ENCODE results near the gene RAB11FIP3.
"Not testable (repeated sequence)": the region's sequence is repeated elsewhere in the genome, so short reads cannot be mapped to it uniquely, and the experiment has no call there.

Gene RAB11FIP3

DNA sequence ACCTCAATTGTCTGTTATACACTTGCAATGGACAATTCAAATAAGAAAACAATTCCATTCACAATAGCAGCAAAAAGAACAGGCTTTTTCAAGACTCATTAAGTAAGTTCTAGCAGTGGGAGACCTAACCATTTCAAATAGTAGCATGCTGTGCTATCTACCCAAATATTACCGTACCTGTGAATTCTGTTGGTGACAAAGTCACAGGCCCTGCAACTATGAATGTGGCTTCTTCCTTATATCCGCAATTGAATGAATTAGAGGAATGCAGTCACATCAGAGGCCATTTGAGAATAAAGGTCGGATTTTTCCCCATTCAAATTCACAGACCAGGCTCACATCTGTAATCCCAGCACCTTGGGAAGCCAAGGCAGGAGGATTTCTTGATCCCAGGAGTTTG, 29.2 kb upstream of the RAB11FIP3 start:
- no peak for DNase-seq

DNA sequence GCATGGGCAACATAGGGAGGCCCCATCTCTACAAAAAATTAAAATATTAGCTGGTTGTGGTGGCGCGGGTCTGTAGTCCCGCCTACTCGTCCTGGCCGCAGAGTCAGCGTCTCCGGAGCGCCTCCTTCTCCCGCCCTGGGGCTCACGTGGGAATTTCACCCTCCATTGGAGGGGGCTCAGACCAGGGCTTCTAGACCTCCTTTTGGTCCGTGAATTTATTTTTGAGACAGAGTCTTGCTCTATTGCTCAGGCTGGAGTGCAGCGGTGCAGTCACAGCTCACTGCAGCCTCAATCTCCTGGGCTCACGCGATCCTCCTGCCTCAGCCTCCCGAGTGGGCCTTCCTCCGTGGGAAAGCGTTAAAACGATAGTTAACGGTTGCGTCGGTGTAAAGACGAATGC, 28.8 kb upstream of the RAB11FIP3 start:
- DNase-seq: peak; percentile 50

- DNase-seq: no peak
Measured at GRCh38 chr16:397135-397661, 28.3 kb upstream of the RAB11FIP3 start, which contains the start of gene NME4. TSS of gene NME4 (plus strand) at chr16:397199. CDS start at chr16:397223, 24 bp downstream.

GRCh38 chr16:397736-398332, 27.6 kb upstream of the RAB11FIP3 start:
- DNase-seq: peak; percentile 15

GRCh38 chr16:398561-399339, 26.7 kb upstream of the RAB11FIP3 start:
- DNase-seq: no peak

GRCh38 chr16:399340-400019, 26.0 kb upstream of the RAB11FIP3 start:
- no peak for DNase-seq

- no peak for DNase-seq
Measured at GRCh38 chr16:400061-400591, 25.3 kb upstream of the RAB11FIP3 start.

- DNase-seq: peak; percentile 67
Measured at GRCh38 chr16:401468-402348, 23.7 kb upstream of the RAB11FIP3 start, which contains the start of gene DECR2. TSS of gene DECR2 (plus strand) at chr16:401885. CDS start at chr16:401964, 79 bp downstream.

GRCh38 chr16:404971-405486, 20.4 kb upstream of the RAB11FIP3 start:
- DNase-seq: no peak

DNA sequence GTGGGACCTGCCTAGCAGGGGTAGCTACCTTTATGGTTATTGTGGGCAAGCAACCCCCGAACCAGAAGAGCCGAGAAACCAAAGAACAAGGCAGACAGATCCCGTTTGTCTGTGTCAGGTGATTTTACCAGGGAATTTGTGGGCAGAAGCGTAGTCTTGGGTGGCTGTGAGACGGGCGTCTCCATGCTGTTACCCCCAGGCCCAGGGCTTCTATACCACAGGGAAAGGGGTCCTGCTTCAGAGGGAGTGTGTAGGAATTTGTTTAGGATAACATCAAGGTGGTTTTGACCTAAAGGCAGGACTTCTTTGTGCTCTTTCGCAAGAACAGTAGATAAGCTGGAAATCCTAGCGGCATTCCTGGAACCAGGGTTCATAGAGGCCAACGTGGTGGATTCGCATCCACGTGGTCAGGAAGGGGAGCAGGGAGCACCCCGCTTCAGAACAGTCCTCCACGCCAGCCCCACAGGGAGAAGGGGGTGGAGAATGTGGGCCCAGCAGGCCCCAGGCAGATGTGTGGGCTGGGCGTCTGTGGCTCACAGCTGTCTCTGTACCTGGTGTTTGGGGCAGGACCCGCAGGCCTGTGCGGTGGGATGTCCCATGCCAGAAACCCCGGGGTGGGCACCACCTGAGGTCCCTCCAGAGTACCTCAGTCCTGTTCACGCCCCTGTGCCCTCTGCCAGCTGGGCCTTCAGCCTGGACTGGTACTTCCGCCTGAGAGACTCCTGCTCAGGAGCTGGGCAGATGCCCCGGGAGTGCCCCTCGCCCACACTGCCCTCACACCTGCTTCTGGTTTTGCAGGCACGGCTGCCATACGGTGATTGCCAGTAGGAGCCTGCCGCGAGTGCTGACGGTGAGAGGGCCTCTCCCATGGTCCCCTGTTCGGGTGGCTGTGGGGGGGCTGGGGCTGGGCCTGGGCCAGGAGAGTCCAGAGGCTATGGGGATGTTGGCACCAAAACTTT, 19.6 kb upstream of the RAB11FIP3 start:
- DNase-seq: no peak

GRCh38 chr16:407253-407652, 18.2 kb upstream of the RAB11FIP3 start:
- no peak for DNase-seq

GRCh38 chr16:410516-411178, 14.8 kb upstream of the RAB11FIP3 start:
- DNase-seq: no peak

DNA sequence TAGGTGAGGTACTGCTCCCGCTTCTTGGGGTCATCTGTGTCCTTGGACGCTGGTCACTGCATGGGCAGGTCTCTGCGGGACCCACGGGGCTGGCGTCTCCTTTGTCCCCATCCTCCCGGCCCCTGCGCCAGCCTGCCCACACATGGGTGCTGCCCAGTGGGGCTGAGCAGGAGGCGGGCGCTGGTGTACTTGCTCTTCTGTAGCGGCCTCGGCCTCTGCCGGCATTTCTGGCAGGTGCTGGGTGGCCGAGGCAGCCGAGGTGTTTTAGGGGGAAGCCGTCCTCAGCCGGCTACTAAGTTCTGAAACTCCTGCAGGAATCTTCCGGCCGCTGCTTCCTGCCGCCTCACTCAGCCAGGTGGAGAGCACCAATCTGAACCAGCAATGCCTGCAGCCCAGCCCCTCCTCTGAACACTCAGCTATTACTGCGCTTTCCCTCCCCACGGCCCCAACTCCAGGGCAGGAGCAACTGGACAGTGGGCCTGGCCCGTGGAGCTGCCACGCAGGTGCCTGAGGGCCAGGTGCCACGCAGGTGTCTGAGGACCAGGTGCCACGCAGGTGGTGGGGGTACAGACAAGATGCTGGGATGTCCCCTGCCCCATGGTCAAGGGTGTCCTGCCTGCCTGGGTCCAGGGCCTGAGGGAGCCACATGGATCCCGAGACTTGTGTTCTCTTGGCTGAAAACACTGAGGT, 13.7 kb upstream of the RAB11FIP3 start:
- DNase-seq: no peak

DNA sequence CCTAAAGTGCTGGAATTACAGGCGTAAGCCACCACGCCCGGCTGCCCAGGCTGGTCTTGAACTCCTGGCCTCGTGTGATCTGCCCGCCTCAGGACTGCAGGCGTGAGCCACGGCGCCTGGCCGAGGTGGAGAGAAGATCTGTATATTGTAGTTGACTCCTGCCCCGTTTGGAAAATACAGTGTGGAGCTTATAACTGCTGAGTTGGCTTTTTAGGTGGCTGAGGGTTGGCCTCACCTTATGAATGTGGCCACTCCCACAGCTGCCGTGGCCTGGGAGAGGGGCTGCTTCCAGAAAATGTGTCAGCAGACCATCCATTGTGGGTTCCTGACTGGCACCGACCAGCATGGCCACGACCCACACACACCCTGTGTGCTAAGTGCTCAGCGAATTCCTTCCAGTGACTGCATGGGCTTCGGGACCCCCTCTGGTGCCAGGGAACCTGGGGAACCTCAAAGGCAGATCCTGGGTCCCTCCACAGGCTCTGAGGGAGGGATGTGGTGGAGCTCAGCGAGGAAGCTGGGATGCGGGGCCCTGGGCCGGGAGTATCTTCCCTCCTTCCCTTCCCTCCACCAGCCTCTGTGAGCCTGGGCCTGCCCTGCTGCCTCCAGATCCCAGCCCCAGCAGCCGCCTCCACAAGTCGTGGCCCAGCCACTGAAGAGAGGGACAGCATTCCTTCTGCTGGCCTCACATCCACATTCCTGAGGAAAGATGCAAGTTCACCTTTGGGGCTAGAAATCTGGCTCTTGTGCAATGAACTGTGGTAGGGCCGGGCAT, 10.9 kb upstream of the RAB11FIP3 start:
- no peak for DNase-seq

DNA sequence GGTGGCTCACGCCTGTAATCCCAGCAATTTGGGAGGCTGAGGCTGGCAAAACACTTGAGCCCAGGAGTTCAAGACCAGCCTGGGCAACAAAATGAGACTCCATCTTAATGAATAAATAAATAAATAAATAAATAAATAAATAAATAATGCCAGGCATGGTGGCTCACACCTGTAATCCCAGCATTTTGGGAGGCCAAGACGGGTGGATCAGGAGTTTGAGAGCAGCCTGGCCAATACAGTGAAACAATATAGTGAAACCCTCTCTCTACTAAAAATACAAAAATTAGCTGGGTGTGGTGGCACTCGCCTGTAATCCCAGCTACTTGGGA, 10.3 kb upstream of the RAB11FIP3 start:
- not testable (repeated sequence) for DNase-seq

- DNase-seq: not testable (repeated sequence)
Measured at GRCh38 chr16:422179-422578, 3.3 kb upstream of the RAB11FIP3 start.

DNA sequence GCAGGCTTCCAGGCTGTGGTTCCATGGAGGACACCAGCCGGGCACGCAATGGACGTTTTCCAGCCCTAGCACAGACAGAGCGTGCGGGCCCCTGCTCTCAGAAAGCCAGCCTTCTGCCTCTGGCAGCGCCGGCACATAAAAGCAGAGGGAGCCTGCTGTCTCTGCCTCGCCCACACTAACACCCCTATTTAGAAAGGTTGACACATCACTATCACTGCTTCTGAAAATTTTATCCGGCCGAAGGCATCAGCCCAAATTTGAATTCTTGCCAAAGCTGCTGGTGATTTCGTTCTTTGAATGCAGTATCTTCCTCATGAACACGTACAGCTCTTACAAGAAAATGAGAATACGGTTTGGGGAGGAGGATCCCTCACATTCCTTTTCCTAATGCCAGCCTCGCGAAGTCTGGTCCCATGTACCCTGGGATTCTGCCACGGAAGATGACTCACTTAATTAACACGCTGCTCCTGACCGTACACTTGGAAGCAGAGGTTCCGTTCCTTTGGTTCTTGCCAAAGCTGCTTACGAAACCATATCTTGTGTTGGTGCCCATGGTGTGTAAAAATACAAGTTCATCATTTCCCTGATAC, 1.3 kb upstream of the RAB11FIP3 start:
- peak; percentile 16 for DNase-seq

- DNase-seq: no peak
Measured at GRCh38 chr16:424623-425081, 797 bp upstream of the RAB11FIP3 start.
